G401 (cell line): Measurements from ENCODE around the gene CFAP157. TPM values are rescaled to one million over a fixed set of nuclear protein-coding genes. Genes with fewer than 3 reads are reported as not detected.

Experiments used
- DNase-seq: peaks from one replicate; pipeline ENCODE4 v3.0.0-alpha.2; 2015; ENCODE audit warnings: low spot score
- in situ Hi-C: cut with HindIII; loops from 2 replicates; pipeline ENCODE4 v1.10.0; 2016; ENCODE audit warnings: low sequenced_read_pairs, mixed read lengths
- total RNA-seq: library from RNA; depleted of rRNA; stranded (reverse); fragments of >200 nt; shearing (Covaris generic); gene quantifications from 2 replicates; pipeline ENCODE4 v1.2.3, GENCODE V29; 2014

Gene CFAP157
- total RNA-seq, 1 experiment from 2014 or later, result not detected

DNA sequence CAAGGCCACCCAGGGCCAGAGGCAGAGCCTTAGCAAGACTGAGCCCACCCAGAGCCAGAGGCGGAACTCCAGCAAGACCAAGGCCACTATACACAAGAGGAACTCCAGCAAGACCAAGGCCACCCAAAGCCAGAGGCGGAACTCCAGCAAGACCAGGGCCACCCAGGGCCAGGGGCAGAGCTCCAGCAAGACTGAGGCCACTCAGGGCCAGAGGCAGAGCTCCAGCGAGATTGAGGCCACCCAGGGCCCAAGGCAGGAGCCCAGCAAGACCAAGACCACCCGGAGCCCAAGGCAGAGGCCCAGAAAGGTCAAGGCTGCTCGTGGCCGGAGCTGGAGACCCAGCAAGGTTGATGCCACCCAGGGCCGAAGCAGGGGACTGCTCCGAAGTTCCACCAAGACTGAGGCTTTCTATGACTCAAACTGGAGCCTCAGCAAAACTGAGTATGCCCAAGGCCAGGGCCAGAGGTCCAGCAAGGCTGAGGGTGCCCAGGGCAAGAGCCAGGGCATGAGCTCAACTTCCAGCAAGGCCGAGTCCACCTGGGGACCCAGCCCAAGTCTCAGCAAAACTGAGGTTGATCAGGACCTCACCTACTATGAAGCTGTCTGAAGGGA is 24.1 kb downstream of the CFAP157 start:
- no peak for DNase-seq
- in situ Hi-C loops, result no loop called here

DNA sequence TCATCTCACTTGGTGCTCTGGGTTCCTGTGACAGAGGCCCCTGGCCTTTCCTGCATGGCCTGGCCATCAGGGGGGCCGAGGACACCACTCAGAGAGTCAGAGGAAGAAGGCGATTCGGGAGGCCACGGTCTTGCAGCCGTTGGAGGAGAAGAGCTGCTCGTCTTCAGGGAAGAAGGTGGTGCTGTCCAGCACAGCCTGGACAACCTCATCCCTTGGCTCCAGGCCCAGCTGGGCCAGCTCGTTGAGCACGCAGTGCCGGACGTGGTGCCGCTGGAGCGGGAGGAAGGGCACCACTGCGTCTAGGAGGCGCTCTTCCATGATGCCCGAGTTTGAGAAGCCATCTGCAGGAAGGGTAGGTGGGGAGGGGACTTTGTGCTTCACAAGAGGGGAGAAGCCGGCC is 25.1 kb downstream of the CFAP157 start:
- in situ Hi-C loops, result no loop called here
- peak; percentile 43 for DNase-seq

DNA sequence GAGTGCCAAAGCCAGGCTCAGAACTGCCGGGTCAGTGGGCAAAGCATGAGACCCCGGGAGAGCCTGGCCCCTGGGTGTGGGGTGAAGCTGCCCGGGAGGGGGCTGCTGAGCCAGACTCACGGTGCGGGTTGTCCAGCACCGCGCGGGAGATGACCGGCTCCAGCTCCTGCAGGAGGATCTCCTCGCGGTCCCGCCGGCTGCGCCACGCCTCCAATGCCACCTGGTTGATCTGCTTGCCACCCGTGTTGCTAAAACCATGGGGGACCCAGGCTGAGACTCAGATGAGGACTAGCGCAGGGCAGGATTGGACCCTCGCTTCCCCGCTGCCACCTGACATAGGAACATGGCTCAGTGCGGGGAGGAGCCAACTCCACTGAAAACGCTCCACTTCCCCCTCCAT is 25.7 kb downstream of the CFAP157 start:
- DNase-seq, result no peak
- in situ Hi-C loops, result no loop called here

DNA sequence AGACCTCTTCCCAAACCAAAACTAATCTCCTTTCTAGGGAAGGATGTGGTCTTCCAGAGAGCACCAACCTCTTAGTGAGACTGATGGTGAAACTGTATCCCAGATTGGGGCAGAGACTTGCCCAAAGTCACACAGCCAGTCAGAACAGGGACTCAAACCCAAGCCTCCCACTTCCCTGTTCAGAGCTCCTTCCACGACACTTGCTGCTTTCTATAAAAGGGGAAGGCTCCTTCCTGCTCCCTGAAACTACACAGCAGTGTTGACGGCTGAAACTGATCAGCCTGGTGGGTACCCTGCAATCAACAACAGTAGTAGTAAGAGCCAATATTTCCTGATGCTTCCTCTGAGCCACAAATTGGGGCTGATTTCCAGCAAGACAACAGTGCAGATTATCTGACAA is 26.8 kb downstream of the CFAP157 start:
- in situ Hi-C loops, result no loop called here
- DNase-seq, result no peak

DNA sequence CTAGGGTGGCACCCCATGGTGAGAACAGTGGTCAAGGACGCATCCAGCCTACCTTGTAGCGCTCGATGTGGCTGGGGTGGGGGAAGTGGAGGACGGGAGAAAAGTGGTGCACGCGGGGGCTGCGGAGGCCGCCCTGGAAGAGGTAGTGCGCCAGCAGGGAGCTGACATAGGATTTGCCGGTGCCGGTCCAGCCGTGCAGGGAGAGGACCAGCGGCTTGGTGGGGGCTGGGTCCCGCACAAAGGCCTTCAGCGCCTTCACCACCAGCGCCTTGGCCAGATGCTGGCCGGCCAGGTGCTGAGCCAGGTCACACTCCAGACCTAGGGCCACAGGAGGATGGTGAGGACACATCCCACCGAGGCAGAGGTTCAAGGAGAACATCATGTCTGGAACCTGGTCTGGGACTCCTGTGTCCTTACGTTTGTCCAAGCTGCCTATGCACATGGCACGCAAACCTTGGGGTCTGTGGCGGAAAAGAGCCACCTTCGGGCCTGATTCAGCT is 27.5 kb downstream of the CFAP157 start:
- no peak for DNase-seq
- in situ Hi-C loops, result no loop called here

DNA sequence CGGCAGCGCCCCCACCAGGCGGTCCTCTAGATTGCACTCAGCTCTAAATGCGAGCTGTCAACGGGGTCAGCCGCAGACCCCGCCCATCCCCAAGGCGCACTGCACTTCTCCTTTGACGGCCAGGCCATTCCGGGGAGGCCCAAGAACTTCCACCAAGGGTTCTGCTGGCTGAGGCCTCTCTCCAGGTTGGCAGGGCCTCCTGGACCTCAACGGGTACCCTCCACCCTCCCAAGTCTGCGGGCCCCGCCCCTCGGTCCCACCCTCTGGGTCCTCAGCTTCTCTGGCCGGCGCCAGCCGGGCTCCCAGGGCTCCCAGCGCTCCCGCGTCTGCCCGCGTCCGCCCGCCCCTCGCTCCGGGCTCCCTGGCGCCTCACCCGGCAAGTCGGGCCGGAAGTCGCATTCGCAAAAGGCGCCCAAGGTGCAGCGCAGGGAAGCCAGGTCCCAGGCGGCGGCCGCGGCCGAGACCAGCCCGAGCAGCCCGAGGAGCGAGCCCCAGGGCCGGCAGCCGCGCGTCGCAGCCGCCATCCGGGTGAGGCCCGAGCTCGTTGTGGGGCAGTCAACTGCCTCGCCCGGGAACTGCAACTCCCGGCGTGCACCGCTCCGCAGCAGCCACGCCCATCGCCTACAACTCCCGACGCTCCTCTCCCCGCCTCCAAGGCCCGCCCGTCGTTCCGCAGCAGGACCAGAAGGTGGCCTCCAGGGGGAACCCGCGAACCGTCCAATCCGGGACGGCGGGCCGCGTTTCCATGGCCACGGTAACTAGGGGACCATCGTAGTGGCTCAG is 28.1 kb downstream of the CFAP157 start, which contains the start of gene TOR2A:
TOR2A (minus strand) TSS at position 548 of the 783 bp plus-strand sequence; CDS start at position 524, 24 bp downstream.
- peak; percentile 98 for DNase-seq
- in situ Hi-C loops, result no loop called here

DNA sequence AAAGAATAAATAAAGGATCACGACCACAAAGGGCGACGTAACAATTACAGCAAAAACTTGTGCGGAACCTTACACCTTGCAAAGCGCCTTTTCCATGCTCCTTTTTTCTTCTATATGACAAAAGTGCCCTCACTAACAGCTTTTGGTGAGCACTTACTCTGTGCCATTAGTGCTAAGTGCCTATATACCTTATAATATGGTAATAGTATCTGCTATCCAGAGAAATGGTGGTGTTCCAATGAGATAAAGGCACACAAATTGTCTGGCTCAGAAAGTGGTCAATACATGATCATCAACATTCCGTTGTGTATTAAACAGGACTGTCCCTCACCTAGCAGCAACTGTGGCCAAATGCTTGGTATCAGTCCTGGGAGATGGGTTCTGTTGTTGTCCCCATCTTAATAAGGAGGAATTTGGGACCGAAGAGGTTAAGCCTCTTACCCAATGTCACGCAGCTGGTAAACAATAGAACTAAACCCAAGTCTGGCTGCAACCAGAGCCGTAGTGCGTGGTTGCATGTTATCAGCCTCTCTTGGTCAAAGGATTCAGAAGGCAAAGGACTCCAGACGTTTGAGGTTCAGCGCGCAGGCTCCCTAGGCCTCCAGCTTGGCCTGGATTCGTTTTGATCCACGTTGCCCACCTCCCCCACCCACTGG is 28.9 kb downstream of the CFAP157 start:
- in situ Hi-C loops, result no loop called here
- no peak for DNase-seq

DNA sequence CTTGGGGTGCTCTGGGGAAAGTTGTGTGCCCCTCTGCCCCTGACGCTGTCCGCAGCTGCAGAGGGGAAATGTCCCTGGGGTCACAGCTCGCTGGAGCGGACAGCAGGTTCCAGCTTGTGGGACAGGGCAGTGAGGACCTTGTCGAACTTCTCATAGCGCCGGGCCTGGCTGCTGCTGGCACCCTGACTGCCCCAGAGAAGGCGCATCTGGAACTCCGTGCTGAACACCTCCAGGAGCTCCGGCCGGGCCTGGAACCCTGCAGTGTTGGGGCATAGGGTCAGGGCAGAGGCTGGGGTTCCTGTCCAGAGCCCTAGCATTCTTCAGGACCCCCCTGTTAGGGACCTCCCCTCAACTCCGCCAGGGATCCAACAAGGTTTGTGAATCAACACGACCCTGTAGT is 31.9 kb downstream of the CFAP157 start:
- DNase-seq, result no peak
- in situ Hi-C loops, result no loop called here

DNA sequence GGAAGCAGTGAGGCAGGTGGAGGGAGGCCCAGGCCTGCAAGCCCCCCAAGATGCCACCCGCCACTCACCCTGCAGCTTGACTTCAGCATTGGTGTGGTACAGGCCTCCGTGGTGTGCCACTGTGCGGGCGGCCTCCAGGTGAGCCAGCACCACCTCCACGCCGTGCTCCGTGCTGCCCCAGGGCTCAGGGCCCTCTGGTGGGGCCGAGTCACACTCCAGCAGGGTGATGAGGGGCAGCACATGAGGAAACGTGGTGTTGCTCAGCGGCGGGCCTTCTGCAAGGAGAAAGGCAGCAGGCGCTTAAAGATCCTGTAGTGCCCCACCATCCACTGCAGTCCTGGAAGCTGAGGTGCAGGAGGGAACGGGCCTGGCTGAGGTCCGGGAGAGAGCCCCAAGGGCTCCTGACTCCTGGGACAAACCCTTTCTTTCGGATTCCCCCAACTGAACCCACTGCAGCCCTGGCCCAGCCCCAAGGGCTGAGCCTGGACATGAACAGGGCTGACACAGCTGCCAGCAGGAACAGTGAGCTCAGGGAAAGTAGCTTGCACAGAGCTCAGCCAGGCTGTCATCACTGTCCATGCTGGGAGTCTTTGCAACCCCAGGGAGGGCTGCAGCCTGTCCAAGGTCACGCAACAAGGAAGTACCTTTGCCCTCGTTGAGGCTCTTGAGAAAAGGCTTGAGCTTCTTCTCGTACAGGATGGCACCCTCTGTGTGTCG is 33.0 kb downstream of the CFAP157 start:
- in situ Hi-C loops, result no loop called here

DNA sequence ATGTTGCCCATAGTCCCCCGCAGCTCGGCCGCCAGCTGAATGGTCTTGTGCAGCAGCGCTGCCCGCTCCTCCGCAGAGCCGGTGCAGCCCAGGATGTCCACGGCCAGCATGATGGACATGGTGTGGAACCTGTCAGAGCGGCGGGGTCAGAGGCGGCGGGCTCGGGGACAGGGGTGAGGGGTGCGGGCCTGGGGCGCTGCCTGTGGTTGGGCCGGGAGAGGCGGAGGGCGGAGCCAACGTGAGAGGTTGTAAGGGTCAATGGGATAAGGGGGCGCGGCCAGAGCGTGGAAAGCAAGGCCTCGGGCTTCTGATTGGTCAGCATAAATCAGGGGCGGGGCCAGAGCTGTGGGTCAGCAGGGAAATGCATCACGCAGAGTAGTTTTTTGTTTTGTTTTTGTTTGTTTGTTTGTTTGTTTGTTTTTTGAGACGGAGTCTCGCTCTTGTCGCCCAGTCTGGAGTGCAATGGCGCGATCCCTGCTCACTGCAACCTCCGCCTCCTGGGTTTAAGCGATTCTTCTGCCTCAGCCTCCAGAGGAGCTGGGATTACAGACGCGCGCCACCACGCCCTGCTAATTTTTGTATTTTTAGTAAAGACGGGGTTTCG is 35.1 kb downstream of the CFAP157 start:
- DNase-seq, result peak; percentile 95
- in situ Hi-C loops, result no loop called here

More for the DNA sequence above, 33.0 kb downstream of the CFAP157 start:
- DNase-seq, result no peak

DNA sequence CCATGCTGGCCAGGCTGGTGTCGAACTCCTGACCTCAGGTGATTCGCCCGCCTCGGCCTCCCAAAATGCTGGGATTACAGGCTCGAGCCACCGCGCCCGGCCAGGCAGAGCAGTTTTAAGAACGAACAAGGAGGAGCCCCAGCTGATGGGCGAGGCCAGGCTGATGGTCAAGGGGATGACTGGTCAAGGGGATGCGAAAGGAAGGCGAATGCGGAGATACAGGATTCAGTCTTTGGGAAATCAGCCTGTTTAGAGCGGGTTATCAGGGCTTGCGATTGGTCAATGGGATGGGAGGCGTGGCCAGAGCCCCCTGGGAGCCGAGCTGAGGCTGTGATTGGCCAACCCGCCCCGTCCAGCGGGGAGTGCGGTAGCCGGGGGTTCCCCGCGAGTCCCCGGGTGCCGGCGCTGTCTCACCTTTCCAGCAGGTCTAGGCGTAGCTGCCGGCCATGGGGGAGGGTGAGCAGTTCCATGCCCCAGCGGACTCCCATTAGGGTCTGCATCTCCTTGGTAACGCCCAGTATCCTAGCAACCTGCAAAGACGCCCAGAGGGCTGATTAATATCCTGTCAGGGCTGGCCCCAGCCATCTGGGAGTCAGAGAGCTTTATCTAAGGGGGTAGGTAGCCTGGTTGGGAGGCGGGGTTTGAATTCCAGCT is 35.8 kb downstream of the CFAP157 start:
- in situ Hi-C loops, result no loop called here
- DNase-seq, result peak; percentile 91

DNA sequence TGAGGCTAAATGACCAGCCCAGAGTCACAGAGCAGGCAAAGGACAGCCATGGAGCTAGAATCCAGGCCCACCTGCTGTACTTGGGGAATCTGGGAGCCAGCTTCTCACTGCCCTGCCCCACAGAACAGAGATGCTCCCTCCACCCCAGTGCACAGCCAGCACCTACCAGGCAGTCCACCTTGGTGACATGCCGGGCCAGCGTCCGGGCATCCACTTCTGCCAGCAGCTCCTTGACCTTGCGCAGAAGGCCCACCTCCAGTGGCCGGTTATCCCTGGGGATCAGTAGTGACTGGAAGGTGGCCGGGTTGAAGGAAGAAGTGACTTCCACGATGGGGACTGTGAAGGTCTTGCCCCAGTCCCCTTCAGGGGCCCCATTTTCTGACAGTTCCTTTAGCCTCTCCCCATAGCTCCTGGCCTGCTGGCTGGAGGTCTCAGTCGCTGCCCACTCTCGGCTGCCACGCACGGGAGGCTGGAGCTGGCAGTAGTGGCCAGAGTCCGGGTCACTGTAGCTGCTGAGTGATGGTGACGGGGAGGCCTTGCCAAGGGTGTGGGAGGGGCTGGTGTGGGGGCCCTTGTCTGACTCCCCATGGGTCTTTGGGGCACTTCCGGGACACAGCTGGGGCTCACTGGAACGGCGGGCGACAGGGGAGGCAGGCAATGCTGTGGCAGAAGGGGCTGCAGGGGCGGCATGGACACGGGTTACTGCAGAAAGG is 37.8 kb downstream of the CFAP157 start:
- in situ Hi-C loops, result no loop called here
- no peak for DNase-seq

DNA sequence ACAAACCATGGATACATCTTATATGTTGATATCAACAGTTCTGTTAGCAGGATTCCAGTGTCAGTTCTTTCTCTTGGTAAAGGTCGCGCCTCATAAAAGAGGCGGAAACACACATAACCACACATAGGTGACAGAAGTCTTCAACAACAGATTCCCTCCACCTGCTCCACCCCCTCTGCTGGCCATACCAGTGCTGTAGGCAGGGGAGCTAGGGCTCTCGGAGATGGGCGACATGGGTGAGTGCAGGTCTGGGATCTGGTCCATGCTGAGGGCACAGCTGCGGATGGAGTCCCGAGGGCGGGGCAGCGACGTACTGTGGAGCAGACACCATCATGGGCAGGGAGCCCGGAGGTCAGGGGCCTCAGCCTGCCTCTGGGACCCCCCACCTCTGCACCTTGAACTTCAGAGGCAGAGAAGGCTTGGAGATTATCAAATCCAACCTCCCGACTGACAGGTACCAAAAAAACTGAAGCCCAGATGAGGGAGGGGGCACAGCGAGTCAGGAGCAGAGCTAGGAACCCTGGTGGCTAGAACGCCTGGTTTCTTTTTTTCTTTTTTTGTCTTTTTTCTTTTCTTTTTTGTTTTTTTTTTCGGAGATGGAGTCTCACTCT is 40.3 kb downstream of the CFAP157 start:
- DNase-seq, result no peak
- in situ Hi-C loops, result no loop called here

DNA sequence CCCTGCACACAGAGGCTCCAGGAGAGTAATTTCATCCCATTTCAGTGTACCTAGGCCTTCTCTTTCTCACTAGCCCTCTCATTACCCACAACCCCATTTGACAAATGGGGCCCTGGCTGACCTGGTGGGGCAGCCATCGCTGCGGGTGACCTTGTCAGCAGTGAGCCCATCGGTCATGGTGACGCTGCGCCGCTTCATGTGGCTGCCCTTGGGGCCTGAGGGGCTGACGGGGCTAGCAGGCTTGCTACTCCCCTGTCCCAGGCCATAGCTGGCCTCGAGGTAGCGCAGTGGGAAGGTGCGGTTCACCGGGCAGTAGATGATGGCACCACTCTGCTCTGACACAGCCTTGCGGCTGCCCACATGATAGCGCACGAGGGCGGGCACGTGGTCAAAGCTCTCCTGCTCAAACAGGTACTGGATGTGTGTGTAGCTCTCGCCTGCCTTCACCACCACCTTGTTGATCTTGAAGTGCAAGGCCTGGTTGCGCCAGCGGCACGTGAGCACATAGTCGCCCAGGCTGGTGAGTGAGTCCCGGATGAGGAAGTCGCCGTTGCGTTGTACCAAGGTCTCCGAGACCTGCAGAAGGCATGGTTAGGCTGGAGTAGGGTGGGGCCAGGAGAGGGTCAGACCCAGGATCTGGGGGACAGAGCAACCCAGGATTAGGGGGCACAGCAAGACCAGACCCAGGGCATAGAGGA is 42.5 kb downstream of the CFAP157 start:
- in situ Hi-C loops, result no loop called here

DNA sequence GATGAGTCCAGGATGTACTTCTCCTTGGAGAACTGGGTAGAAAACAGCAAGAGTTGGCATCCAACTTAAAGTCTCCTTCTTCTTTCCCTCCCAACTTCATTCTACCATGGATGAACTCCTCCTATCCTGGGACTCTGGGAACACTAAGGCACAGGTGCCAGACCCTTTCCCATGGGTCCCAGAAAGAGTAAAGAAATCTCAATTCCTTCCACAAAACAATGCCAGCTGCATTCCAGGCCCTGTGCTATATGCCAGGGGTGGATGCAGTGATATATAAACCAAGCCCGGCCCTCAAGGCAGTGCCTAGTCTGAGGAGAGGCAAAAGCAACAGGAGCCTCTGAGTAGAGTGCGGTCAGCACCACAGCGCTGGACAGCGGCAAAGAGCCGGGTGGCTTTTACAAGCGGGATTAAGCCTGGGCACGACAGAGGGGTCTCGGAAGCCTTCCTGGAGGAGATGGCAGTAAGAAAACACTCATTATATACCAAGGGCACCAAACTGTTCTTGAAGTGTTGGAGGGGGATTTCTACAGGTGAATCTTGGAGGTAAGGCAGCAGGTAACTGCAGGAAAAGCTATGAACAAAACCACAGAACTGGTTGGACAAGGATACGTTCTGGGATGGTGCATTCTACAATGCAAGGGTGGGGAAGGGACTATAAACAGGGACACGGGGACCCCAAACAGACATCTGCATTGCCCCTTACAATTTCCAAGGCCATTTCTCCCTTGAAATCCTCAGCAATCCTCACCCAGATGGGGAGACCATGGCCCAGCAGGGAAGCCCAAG is 44.7 kb downstream of the CFAP157 start:
- no peak for DNase-seq
- in situ Hi-C loops, result loop anchor here (25.0 kb wide), 1 partner anchor 186 kb away; the partner anchor contains the start of genes DPM2 and PIP5KL1

More for the DNA sequence above, 42.5 kb downstream of the CFAP157 start:
- no peak for DNase-seq

DNA sequence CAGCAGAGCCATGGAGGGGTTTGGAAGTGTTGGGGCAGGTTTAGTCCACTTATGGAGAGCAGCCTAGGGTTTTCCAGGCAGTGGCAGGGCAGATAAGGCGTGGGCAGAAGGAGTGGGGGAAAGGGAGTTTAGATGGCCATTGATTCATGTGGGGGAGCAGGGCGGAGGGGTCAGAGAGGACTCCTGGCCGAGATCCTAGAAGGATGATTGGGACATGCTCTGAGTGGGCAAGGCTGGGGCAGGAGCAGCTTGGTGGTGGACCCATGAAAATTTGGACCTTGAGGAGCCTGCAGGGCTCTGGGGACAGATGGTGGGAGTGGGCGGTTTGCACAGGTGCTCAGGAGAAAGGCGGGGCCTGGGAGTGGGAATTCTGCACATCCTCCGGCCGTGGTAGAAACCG is 46.4 kb downstream of the CFAP157 start:
- in situ Hi-C loops, result loop anchor here (25.0 kb wide), 1 partner anchor 184 kb away; the partner anchor contains the start of genes DPM2 and PIP5KL1
- no peak for DNase-seq
